ENCODE measurements around the gene FARP1. TPM values are rescaled to one million over a fixed set of nuclear protein-coding genes. Genes with fewer than 3 reads are reported as not detected.

FARP1 gene
- total RNA-seq, 4 donors from 2014 or later = 13.1 to 71.2 (median 46.6) TPM

GRCh38 chr13:98171900-98172589, 29.2 kb downstream of the FARP1 start:
- intact Hi-C loops (cut with DNase I; ENCODE audit: low total_unique reads) = no loop called here
- no peaks in the 10 kb centered on the region for H3K36me3 ChIP-seq
- peak overlapping the region; percentile 64 to 77 for H3K27ac ChIP-seq
- TF ChIP-seq CTCF (IDR thresholded peaks at IDR 0.05) (no peak), POLR2A (IDR thresholded peaks at IDR 0.05) (no peak)
- H3K4me3 ChIP-seq = no peak overlapping the region
- no peaks in the 10 kb centered on the region for H3K9me3 ChIP-seq
- no peaks in the 10 kb centered on the region for H3K27me3 ChIP-seq
- peak in 1 of 2 donors; percentile 34 for DNase-seq
- H3K4me1 ChIP-seq = peaks cover 15 to 25% of the 10 kb centered on the region in 2 donors

- Histone ChIP-seq H3K27ac (peak overlapping the region; percentile 64 to 77), H3K9me3 (no peaks in the 10 kb centered on the region), H3K36me3 (no peaks in the 10 kb centered on the region), H3K4me1 (peaks cover 15 to 25% of the 10 kb centered on the region in 2 donors), H3K4me3 (no peak overlapping the region), H3K27me3 (no peaks in the 10 kb centered on the region)
- TF ChIP-seq CTCF (IDR thresholded peaks at IDR 0.05) (no peak), POLR2A (IDR thresholded peaks at IDR 0.05) (no peak)
- no peak for DNase-seq
- intact Hi-C loops (cut with DNase I; ENCODE audit: low total_unique reads) = no loop called here
These were observed 29.9 kb downstream of the FARP1 start for GRCh38 chr13:98172590-98173422.

GRCh38 chr13:98173431-98174152, 30.7 kb downstream of the FARP1 start:
- H3K36me3 ChIP-seq = no peaks in the 10 kb centered on the region
- H3K9me3 ChIP-seq = no peaks in the 10 kb centered on the region
- DNase-seq = peak; percentile 42 to 43
- intact Hi-C loops (cut with DNase I; ENCODE audit: low total_unique reads) = no loop called here
- peaks cover 15 to 25% of the 10 kb centered on the region in 2 donors for H3K4me1 ChIP-seq
- H3K27me3 ChIP-seq = no peaks in the 10 kb centered on the region
- TF ChIP-seq CTCF (IDR thresholded peaks at IDR 0.05) = no peak
- peak overlapping the region; percentile 64 to 77 for H3K27ac ChIP-seq
- H3K4me3 ChIP-seq = no peak overlapping the region

- no peak for TF ChIP-seq POLR2A (IDR thresholded peaks at IDR 0.05)
- TF ChIP-seq CTCF (IDR thresholded peaks at IDR 0.05) = no peak
- intact Hi-C loops (cut with DNase I; ENCODE audit: low total_unique reads) = no loop called here
- no peaks in the 10 kb centered on the region for H3K9me3 ChIP-seq
- no peak overlapping the region for H3K4me3 ChIP-seq
- H3K27me3 ChIP-seq = no peaks in the 10 kb centered on the region
- peaks cover 15 to 25% of the 10 kb centered on the region in 2 donors for H3K4me1 ChIP-seq
- H3K27ac ChIP-seq = peak overlapping the region in 1 of 2 donors; percentile 77
- DNase-seq = no peak
- no peaks in the 10 kb centered on the region for H3K36me3 ChIP-seq
These were observed 31.4 kb downstream of the FARP1 start for GRCh38 chr13:98174307-98174706.
